ENCODE data around the gene CNKSR3. TPM values are rescaled to one million over a fixed set of nuclear protein-coding genes. Genes with fewer than 3 reads are reported as not detected.

CNKSR3 gene
- total and polyA plus RNA-seq, 5 donors from 2014 or later, result 0.25 TPM; not detected in 4

- Histone ChIP-seq H3K4me1 (ENCODE audit: control insufficient read depth, insufficient read depth, low read length, poor library complexity, severe bottlenecking) (no peaks in the 10 kb centered on the region), H3K27me3 (ENCODE audit: control insufficient read depth, insufficient read depth, low read length) (no peaks in the 10 kb centered on the region), H3K9me3 (ENCODE audit: control insufficient read depth in 2 of 2, low read length in 2 of 2) (no peaks in the 10 kb centered on the region), H3K27ac (ENCODE audit: insufficient read depth, low read length, poor library complexity, severe bottlenecking) (no peak overlapping the region), H3K36me3 (ENCODE audit: control insufficient read depth, insufficient read depth, low read length) (no peaks in the 10 kb centered on the region), H3K4me3 (ENCODE audit: low read depth, low read length) (no peak overlapping the region)
- Mint-ChIP-seq H3K4me1 (no peaks in the 10 kb centered on the region), H3K4me3 (no peak overlapping the region), H3K27ac (no peak overlapping the region), H3K36me3 (no peaks in the 10 kb centered on the region), H3K27me3 (peaks cover 4% of the 10 kb centered on the region), H3K9me3 (no peaks in the 10 kb centered on the region)
- ATAC-seq (ENCODE audit: low read depth in 2 of 2) (no peak), DNase-seq (no peak)
Measured at GRCh38 chr6:154457046-154457713, 53.3 kb downstream of the CNKSR3 start.

- Histone ChIP-seq H3K4me3 (ENCODE audit: low read depth, low read length) (no peak overlapping the region), H3K4me1 (ENCODE audit: control insufficient read depth, insufficient read depth, low read length, poor library complexity, severe bottlenecking) (no peaks in the 10 kb centered on the region), H3K27ac (ENCODE audit: insufficient read depth, low read length, poor library complexity, severe bottlenecking) (no peak overlapping the region), H3K27me3 (ENCODE audit: control insufficient read depth, insufficient read depth, low read length) (no peaks in the 10 kb centered on the region), H3K36me3 (ENCODE audit: control insufficient read depth, insufficient read depth, low read length) (no peaks in the 10 kb centered on the region), H3K9me3 (ENCODE audit: control insufficient read depth in 2 of 2, low read length in 2 of 2) (no peaks in the 10 kb centered on the region)
- Mint-ChIP-seq H3K4me1 (peaks cover 0 to 2% (median 0%) of the 10 kb centered on the region in 4 donors), H3K27me3 (peaks cover 4% of the 10 kb centered on the region), H3K4me3 (no peak overlapping the region), H3K27ac (no peak overlapping the region), H3K9me3 (no peaks in the 10 kb centered on the region), H3K36me3 (no peaks in the 10 kb centered on the region)
- DNase-seq, result no peak
- ATAC-seq (ENCODE audit: low read depth in 2 of 2), result no peak
Measured at GRCh38 chr6:154453329-154453728, 57.2 kb downstream of the CNKSR3 start.

GRCh38 chr6:154450498-154450897 lies 60.0 kb downstream of the CNKSR3 start:
- Histone ChIP-seq H3K27me3 (ENCODE audit: control insufficient read depth, insufficient read depth, low read length) (no peaks in the 10 kb centered on the region), H3K4me3 (ENCODE audit: low read depth, low read length) (no peak overlapping the region), H3K36me3 (ENCODE audit: control insufficient read depth, insufficient read depth, low read length) (no peaks in the 10 kb centered on the region), H3K27ac (ENCODE audit: insufficient read depth, low read length, poor library complexity, severe bottlenecking) (no peak overlapping the region), H3K9me3 (ENCODE audit: control insufficient read depth in 2 of 2, low read length in 2 of 2) (no peaks in the 10 kb centered on the region), H3K4me1 (ENCODE audit: control insufficient read depth, insufficient read depth, low read length, poor library complexity, severe bottlenecking) (no peaks in the 10 kb centered on the region)
- Mint-ChIP-seq H3K27me3 (peaks cover 1% of the 10 kb centered on the region), H3K4me1 (peaks cover 0 to 2% (median 0%) of the 10 kb centered on the region in 4 donors), H3K27ac (no peak overlapping the region), H3K36me3 (no peaks in the 10 kb centered on the region), H3K9me3 (no peaks in the 10 kb centered on the region), H3K4me3 (no peak overlapping the region)
- DNase-seq (no peak), ATAC-seq (ENCODE audit: low read depth in 2 of 2) (no peak)

- no peak overlapping the region for H3K27ac Mint-ChIP-seq
- no peaks in the 10 kb centered on the region for H3K9me3 Mint-ChIP-seq
- H3K4me1 ChIP-seq (ENCODE audit: control insufficient read depth, insufficient read depth, low read length, poor library complexity, severe bottlenecking), result no peaks in the 10 kb centered on the region
- H3K4me3 Mint-ChIP-seq, result no peak overlapping the region
- H3K36me3 ChIP-seq (ENCODE audit: control insufficient read depth, insufficient read depth, low read length), result no peaks in the 10 kb centered on the region
- no peaks in the 10 kb centered on the region for H3K9me3 ChIP-seq (ENCODE audit: control insufficient read depth in 2 of 2, low read length in 2 of 2)
- peaks cover 0 to 2% (median 0%) of the 10 kb centered on the region in 4 donors for H3K4me1 Mint-ChIP-seq
- no peak overlapping the region for H3K27ac ChIP-seq (ENCODE audit: insufficient read depth, low read length, poor library complexity, severe bottlenecking)
- no peaks in the 10 kb centered on the region for H3K27me3 ChIP-seq (ENCODE audit: control insufficient read depth, insufficient read depth, low read length)
- peaks cover 4% of the 10 kb centered on the region for H3K27me3 Mint-ChIP-seq
- ATAC-seq (ENCODE audit: low read depth in 2 of 2), result no peak
- DNase-seq, result no peak
- H3K36me3 Mint-ChIP-seq, result no peaks in the 10 kb centered on the region
- no peak overlapping the region for H3K4me3 ChIP-seq (ENCODE audit: low read depth, low read length)
Measured at GRCh38 chr6:154448448-154449096, 61.9 kb downstream of the CNKSR3 start.

GRCh38 chr6:154447954-154448353 lies 62.5 kb downstream of the CNKSR3 start:
- no peaks in the 10 kb centered on the region for H3K36me3 ChIP-seq (ENCODE audit: control insufficient read depth, insufficient read depth, low read length)
- no peak overlapping the region for H3K4me3 Mint-ChIP-seq
- ATAC-seq (ENCODE audit: low read depth in 2 of 2), result no peak

GRCh38 chr6:154446984-154447383 lies 63.5 kb downstream of the CNKSR3 start:
- ATAC-seq (ENCODE audit: low read depth in 2 of 2) (no peak), DNase-seq (no peak)
- no peak overlapping the region for H3K27ac ChIP-seq (ENCODE audit: insufficient read depth, low read length, poor library complexity, severe bottlenecking)
- peaks cover 0 to 2% (median under 1%) of the 10 kb centered on the region in 4 donors for H3K4me1 Mint-ChIP-seq
- no peak overlapping the region for H3K4me3 ChIP-seq (ENCODE audit: low read depth, low read length)
- no peaks in the 10 kb centered on the region for H3K9me3 Mint-ChIP-seq
- H3K4me1 ChIP-seq (ENCODE audit: control insufficient read depth, insufficient read depth, low read length, poor library complexity, severe bottlenecking), result no peaks in the 10 kb centered on the region
- no peaks in the 10 kb centered on the region for H3K9me3 ChIP-seq (ENCODE audit: control insufficient read depth in 2 of 2, low read length in 2 of 2)
- H3K36me3 Mint-ChIP-seq, result no peaks in the 10 kb centered on the region
- H3K4me3 Mint-ChIP-seq, result no peak overlapping the region
- H3K27ac Mint-ChIP-seq, result no peak overlapping the region
- H3K27me3 Mint-ChIP-seq, result peaks cover 4% of the 10 kb centered on the region
- no peaks in the 10 kb centered on the region for H3K27me3 ChIP-seq (ENCODE audit: control insufficient read depth, insufficient read depth, low read length)
- no peaks in the 10 kb centered on the region for H3K36me3 ChIP-seq (ENCODE audit: control insufficient read depth, insufficient read depth, low read length)

More at GRCh38 chr6:154447954-154448353, 62.5 kb downstream of the CNKSR3 start:
- H3K4me1 Mint-ChIP-seq, result peaks cover 0 to 2% (median 0%) of the 10 kb centered on the region in 4 donors
- no peaks in the 10 kb centered on the region for H3K36me3 Mint-ChIP-seq
- H3K27me3 ChIP-seq (ENCODE audit: control insufficient read depth, insufficient read depth, low read length), result no peaks in the 10 kb centered on the region
- H3K9me3 Mint-ChIP-seq, result no peaks in the 10 kb centered on the region
- no peaks in the 10 kb centered on the region for H3K4me1 ChIP-seq (ENCODE audit: control insufficient read depth, insufficient read depth, low read length, poor library complexity, severe bottlenecking)
- H3K27ac ChIP-seq (ENCODE audit: insufficient read depth, low read length, poor library complexity, severe bottlenecking), result no peak overlapping the region
- H3K9me3 ChIP-seq (ENCODE audit: control insufficient read depth in 2 of 2, low read length in 2 of 2), result no peaks in the 10 kb centered on the region
- no peak overlapping the region for H3K27ac Mint-ChIP-seq
- no peak overlapping the region for H3K4me3 ChIP-seq (ENCODE audit: low read depth, low read length)
- peaks cover 4% of the 10 kb centered on the region for H3K27me3 Mint-ChIP-seq
- DNase-seq, result no peak

GRCh38 chr6:154445417-154445816 lies 65.1 kb downstream of the CNKSR3 start:
- Histone ChIP-seq H3K4me1 (ENCODE audit: control insufficient read depth, insufficient read depth, low read length, poor library complexity, severe bottlenecking) (no peaks in the 10 kb centered on the region), H3K4me3 (ENCODE audit: low read depth, low read length) (no peak overlapping the region), H3K27me3 (ENCODE audit: control insufficient read depth, insufficient read depth, low read length) (no peaks in the 10 kb centered on the region), H3K36me3 (ENCODE audit: control insufficient read depth, insufficient read depth, low read length) (no peaks in the 10 kb centered on the region), H3K9me3 (ENCODE audit: control insufficient read depth in 2 of 2, low read length in 2 of 2) (no peaks in the 10 kb centered on the region), H3K27ac (ENCODE audit: insufficient read depth, low read length, poor library complexity, severe bottlenecking) (no peak overlapping the region)
- peaks cover 7% of the 10 kb centered on the region for H3K27me3 Mint-ChIP-seq
- no peaks in the 10 kb centered on the region for H3K36me3 Mint-ChIP-seq
- H3K4me1 Mint-ChIP-seq, result peaks cover 0 to 6% (median under 1%) of the 10 kb centered on the region in 4 donors
- DNase-seq (no peak), ATAC-seq (ENCODE audit: low read depth in 2 of 2) (no peak)
- H3K9me3 Mint-ChIP-seq, result no peaks in the 10 kb centered on the region
- no peak overlapping the region for H3K4me3 Mint-ChIP-seq
- no peak overlapping the region for H3K27ac Mint-ChIP-seq

- ATAC-seq (ENCODE audit: low read depth in 2 of 2) (no peak), DNase-seq (no peak)
- Mint-ChIP-seq H3K4me3 (no peak overlapping the region), H3K9me3 (no peaks in the 10 kb centered on the region), H3K36me3 (no peaks in the 10 kb centered on the region), H3K4me1 (peaks cover 0 to 6% (median 0%) of the 10 kb centered on the region in 4 donors), H3K27ac (no peak overlapping the region), H3K27me3 (peaks cover 8% of the 10 kb centered on the region)
- Histone ChIP-seq H3K36me3 (ENCODE audit: control insufficient read depth, insufficient read depth, low read length) (no peaks in the 10 kb centered on the region), H3K9me3 (ENCODE audit: control insufficient read depth in 2 of 2, low read length in 2 of 2) (no peaks in the 10 kb centered on the region), H3K4me3 (ENCODE audit: low read depth, low read length) (no peak overlapping the region), H3K27me3 (ENCODE audit: control insufficient read depth, insufficient read depth, low read length) (no peaks in the 10 kb centered on the region), H3K4me1 (ENCODE audit: control insufficient read depth, insufficient read depth, low read length, poor library complexity, severe bottlenecking) (no peaks in the 10 kb centered on the region), H3K27ac (ENCODE audit: insufficient read depth, low read length, poor library complexity, severe bottlenecking) (no peak overlapping the region)
Measured at GRCh38 chr6:154441995-154442310, 68.5 kb downstream of the CNKSR3 start.
